SK-N-DZ (cell line): ENCODE data around the gene ZBTB7C.

ENCODE experiments used
- DNase-seq: peaks from one replicate; pipeline ENCODE4 v3.0.0-alpha.2; 2015; ENCODE audit warnings: low spot score

ZBTB7C gene

GRCh38 chr18:48066225-48066652 is 342.9 kb downstream of the ZBTB7C start:
- DNase-seq: no peak

- no peak for DNase-seq
Observed at GRCh38 chr18:48065601-48065995, 343.6 kb downstream of the ZBTB7C start.

DNA sequence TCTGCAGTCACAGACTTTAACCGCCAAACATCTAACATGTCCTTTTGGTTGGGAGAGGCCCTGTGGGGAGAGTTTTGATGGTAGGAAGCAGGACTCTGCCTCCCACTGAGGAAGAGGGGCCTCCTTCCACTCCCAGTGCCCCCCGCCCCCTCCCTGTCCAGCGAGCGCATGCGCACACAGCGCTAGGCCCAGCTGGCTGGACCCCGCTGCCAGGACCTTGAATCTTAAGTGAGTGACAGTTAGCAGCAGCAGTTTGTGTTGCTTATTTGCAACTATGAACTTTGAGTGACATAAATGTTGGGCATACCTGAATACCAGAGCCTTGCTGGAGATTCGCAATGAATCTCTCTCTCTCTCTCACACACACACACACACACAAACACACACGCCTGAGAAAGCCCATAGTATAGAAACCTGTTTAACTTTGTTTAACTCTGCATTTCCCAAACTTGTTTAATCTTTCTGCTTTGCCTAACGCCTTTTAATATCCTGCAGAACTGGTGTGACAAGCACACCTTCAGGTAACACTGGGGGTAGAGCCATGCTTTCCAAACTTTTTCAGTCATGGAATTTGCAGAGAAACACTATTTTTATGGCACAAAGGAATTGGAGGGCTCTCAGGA is 344.1 kb downstream of the ZBTB7C start:
- no peak for DNase-seq

DNA sequence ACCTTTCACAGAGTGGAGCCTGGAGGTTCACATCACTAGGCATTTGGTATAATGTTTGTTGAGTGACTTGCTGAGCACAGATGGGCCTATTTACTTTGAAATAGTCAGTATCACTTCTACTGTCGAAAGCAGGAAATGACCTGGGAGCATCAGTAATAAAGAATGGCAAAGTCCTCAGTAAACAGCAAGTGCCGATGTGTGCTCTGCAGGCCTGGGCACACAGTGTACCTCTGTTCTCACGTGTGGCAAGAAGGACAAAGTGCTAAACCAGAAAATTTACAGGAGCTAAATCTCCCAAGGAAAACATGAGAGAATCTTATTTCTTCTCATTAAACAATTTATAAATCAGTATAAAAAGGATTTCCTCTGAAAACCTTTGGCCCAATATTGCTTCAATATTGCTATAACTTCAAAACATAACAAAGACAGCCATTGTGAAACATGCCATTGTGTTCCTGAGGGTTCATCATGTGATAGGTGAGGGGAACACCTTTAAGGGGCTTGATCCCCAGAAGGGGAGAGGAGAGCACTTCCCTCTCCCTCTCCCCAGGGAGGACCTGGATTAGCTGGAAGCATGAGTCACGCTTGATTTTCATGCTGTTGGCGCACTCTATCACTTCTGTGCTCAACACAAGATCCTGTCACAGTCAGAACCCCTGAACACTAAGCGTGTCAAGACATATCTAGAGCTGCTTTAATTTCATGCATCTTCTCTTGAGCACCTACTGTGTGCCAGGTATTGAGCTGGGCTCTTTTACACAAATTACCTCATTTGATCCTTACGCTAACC is 347.2 kb downstream of the ZBTB7C start:
- no peak for DNase-seq

GRCh38 chr18:48060970-48061369 is 348.2 kb downstream of the ZBTB7C start:
- no peak for DNase-seq

- no peak for DNase-seq
Observed at GRCh38 chr18:48060346-48060745, 348.8 kb downstream of the ZBTB7C start.

DNA sequence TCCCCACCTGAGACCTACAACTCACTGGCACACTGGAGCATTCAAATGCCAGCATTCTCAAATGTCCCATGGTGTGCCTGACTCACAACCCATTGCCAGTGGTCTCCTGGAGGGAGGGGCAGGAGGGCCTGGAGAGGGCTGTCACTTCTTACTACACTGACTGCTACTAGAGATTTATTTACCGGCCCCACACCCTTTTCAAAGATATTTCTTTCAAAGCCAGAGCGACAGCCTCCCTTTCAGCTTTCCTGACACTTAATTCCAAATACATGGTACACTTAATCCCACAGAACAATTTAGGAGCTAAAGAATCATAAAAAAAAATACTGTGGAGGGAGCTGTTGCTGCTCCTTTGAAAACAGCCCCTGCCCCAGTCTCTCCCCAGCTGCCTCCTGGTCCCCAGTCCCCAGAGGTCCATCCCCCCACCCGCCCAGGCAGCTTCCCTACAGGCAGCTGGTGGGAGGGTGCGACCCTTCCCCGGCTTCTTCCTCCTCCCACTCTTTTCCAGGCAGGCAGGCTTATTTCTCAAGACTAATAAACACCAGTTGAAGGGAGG is 349.6 kb downstream of the ZBTB7C start:
- no peak for DNase-seq

GRCh38 chr18:48058486-48058885 is 350.7 kb downstream of the ZBTB7C start:
- no peak for DNase-seq

DNA sequence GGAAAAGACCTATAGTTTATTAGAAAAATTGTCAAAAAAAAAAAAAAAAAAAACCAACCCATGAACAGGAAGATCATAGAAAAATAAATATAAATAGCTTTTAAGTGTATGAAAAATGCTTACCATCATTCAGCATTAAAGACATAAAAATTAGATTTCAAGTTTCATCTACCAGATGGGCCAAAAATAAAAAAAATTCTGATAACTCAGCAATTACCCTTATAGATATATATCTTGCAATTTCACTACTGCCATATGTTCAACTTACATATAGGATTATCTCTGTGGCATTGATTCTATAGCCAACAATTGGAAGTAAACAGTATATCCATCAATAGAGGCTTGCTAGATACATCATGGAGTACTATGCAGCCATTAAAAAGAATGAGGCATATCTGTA is 352.2 kb downstream of the ZBTB7C start:
- no peak for DNase-seq

DNA sequence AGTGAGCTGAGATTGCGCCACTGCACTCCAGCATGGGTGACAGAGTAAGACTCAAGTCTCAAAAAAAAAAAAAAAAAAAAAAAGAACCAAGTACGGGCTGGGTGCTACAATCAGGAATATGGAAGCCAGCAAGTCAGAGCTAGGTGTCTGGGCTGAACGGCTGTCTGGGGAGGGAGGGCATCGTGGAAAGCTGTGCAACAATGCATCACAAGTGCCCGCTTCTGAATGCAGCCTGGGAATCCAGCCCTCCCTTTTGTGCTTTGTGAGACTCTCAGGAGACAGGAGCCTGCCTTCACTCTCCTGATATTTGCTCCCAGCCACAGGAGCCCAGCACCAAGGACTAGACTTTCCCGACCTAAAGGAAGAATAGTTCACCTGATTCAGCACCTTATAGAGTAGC is 353.8 kb downstream of the ZBTB7C start:
- no peak for DNase-seq

DNA sequence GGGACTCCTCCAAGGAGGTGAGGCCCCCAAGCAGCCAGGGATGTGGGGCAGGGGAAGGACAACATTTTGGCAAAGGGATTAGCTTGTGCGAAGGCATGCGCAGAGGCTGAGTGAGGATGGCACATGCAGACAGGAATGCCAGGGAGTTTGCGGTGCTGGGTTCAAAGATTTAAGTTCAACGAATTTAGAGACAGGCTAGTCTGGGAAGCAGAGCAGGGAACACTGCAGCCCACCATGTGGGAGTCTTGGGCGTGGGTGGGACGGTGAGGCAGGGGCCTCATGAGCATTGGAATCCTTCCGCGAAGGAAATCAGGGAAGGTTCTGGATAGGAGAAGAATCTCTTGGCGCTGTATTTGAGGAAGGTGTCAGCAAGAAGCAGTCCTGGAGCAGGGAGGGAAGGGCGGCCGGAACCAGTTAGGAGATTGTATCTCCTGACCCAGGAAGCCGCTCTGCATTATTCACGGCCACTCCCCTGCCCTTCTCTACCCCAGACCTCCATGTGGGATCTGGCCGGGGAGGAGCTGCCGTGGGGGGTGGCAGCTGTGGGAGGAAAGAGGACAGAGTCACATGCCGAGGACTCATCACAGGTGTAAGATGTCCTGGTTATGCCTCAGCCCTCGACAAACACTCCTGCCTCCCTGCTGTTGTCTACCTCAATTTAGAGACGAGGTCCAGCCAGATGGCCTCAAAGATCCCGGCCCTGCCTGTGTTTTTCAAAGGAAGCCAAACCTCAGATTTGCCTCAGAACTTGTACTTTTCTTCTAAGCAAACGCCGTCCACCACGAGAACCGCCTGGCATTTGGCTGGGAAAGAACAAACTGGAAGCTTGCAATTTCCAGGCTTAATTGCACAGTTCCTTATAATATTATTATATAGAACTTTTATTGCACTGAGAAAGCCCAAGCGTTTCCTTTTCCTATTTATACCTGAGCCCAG is 355.0 kb downstream of the ZBTB7C start:
- DNase-seq: no peak

GRCh38 chr18:48052842-48053241 is 356.3 kb downstream of the ZBTB7C start:
- DNase-seq: no peak

- no peak for DNase-seq
Observed at GRCh38 chr18:48051945-48052840, 357.0 kb downstream of the ZBTB7C start.

DNA sequence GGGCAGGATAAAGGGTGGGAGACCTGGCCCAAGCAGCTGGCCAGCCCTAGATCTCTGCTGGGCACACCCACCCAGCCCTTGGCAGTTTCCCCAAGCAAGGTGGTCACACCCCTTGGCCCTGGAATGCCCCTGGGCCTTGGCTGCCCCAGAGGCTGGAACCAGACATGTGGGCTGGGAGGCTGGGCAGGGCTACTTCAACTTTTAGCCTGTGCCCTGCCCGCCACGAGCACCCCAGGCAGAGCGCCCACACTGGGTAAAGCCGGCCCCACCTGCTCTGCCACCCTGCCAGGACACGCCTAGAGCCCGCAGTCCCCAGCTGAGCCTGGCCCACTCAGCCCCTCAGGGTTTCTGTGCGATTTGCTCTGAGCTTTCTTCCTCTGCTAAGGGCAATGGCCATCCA is 359.0 kb downstream of the ZBTB7C start:
- DNase-seq: no peak

DNA sequence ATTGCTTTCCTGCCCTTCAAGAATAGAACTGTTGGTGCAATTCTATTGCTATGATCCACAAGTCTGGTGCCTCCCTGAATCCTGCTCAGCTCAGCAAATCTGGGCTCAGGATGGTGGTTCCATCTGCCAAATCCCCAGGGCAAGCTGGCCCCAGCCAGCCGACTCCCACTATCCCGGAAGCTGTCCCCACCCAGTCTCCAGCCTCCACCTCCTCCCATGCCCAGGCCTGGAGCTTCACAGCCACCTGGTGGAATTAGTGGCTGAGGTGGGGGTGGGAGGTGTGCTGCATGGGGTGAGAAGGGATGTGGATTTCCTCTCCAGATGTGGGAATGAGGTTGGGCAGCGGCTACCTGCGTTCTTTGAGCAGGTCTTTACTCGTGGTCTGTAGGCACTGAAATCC is 359.4 kb downstream of the ZBTB7C start:
- no peak for DNase-seq

GRCh38 chr18:48048251-48048650 is 360.9 kb downstream of the ZBTB7C start:
- DNase-seq: no peak

DNA sequence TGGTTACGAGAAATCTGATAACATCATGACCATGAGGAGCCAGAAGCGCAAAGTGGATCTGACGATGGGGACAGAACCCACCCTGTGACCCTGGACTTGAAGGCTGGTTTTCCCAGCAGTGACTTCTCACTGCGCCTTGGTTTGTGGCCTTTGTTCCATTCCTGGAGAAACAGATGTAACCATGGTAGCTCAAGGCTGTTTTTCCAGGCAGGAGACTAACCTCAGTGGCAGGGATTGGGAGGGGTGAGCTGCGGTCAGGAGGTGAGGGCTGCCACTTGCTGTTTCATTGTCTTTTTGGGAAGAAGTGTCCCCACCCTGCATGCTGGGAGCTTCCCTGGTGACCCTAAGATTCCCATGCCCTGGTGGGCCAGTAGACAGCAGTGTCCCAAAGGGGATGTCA is 362.3 kb downstream of the ZBTB7C start:
- DNase-seq: no peak

- DNase-seq: no peak
Observed at GRCh38 chr18:48045744-48046143, 363.4 kb downstream of the ZBTB7C start.

DNA sequence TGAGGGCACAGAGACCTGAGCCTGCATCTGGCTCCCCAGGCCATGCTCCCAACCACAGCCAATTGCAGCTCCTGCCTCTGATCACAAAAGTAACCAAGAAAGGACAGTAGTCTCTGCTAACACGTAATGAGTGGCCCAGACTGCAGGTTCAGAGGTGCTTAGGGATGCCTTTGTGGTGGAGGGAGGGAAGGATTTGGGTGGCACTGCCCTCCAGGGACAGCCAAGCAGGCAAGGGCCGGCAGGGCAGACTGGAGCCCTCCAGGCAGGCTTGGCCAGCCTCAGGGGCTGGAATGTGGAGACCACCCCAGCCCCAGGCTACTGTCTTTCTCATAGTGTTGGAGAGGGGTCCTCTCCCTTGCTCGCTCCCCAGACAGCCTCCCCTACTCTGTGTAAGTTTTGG is 364.2 kb downstream of the ZBTB7C start:
- no peak for DNase-seq

DNA sequence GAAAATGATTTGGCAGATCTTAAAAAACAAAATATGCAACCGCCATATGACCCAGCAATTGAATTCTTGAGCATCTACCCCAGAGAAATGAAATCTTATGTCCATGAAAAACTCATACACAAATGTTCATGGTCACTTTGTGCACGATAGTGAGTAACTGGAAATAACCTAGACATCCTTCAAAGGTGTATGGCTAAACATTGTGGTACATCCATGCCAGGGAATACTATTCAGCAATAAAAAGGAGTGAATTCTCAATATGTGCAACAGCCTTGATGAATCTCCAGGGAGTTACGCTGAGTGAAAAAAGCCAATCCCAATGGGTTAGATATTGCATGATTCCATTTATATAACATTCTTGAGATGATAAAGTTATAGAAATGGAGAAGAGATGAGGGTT is 366.0 kb downstream of the ZBTB7C start:
- no peak for DNase-seq

DNA sequence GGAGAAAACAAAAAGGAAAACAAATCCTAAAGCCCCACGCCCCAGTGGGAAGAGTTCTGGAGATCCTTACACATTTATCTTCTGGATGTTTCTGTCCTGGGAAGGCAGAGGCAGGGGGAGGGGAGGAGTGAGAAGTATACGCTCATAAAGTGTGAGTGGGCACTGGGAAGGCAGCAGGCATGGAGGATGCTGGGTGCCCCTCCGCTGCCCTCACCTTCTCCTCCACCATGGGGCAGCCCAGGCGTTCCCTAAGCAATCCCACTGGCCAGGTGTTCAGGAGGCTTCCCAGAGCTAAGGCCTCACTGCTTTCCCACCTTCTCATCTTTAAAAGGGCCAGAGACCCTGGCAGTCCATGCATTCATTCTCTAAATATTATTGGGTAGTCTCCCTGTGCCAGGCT is 366.8 kb downstream of the ZBTB7C start:
- DNase-seq: no peak
